Stimulated activated memory B cell treated with anti-CD40 and anti-IgM and Interleukin-4, amounts not matched to agents 10 μg/mL and 1 μg/mL and 100 μg/mL, for 72 hours (primary cell): ENCODE results near the gene PGP.

Experiments used
- ATAC-seq: fragments of 150-1000 bp; cut with Tn5 transposase; 2 replicates; pipeline ENCODE4 v1.10.0; 2021
- H3K27ac Mint-ChIP-seq: one replicate; pipeline ENCODE4 v1.8.0; 2022; ENCODE audit warnings: mild to moderate bottlenecking, mixed read lengths
- H3K27me3 Mint-ChIP-seq: one replicate; pipeline ENCODE4 v1.8.0; 2022; ENCODE audit warnings: mixed read lengths
- H3K36me3 Mint-ChIP-seq: one replicate; pipeline ENCODE4 v1.8.0; 2022; ENCODE audit warnings: mixed read lengths
- H3K4me1 Mint-ChIP-seq: one replicate; pipeline ENCODE4 v1.8.0; 2022; ENCODE audit warnings: mixed read lengths
- H3K4me3 Mint-ChIP-seq: one replicate; pipeline ENCODE4 v1.8.0; 2022; ENCODE audit warnings: mild to moderate bottlenecking, moderate library complexity, mixed read lengths
- H3K9me3 Mint-ChIP-seq: one replicate; pipeline ENCODE4 v1.8.0; 2022; ENCODE audit warnings: mixed read lengths

The PGP gene

DNA sequence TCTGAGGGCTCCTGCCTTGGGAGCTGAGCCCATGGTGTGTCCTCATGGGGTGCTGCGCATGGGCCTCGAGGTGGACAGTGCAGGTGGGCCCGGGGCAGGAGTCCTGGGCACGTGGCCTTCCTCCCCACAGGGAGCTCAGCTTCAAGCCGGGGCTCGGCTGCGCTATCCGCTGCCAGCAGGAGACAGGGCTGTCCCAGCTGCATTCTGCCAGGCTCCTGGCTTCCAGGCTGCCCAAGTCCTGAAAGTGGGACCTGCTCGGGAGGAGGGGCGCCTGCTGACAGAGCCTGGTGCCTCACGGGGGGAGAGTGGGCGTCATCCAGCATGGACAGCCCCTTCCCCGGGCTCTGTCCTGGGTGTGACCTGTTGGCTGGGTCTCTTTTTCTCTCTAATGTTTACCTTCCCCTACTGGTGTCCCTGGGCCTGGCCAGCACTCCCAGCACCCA lies 51.9 kb downstream of the PGP start:
- H3K4me3 Mint-ChIP-seq: no peak overlapping the region
- no peaks in the 10 kb centered on the region for H3K9me3 Mint-ChIP-seq
- peaks cover 7% of the 10 kb centered on the region for H3K36me3 Mint-ChIP-seq
- no peaks in the 10 kb centered on the region for H3K27me3 Mint-ChIP-seq
- peak overlapping the region; percentile 82 for H3K27ac Mint-ChIP-seq
- no peak for ATAC-seq
- peaks cover 41% of the 10 kb centered on the region for H3K4me1 Mint-ChIP-seq

GRCh38 chr16:2161911-2162310 lies 52.7 kb downstream of the PGP start:
- Mint-ChIP-seq H3K9me3 (no peaks in the 10 kb centered on the region), H3K4me3 (no peak overlapping the region), H3K27ac (peak overlapping the region; percentile 82), H3K27me3 (no peaks in the 10 kb centered on the region), H3K4me1 (peaks cover 49% of the 10 kb centered on the region), H3K36me3 (peaks cover 6% of the 10 kb centered on the region)
- ATAC-seq: no peak
